Measurements from ENCODE around the gene MRFAP1L1.

GRCh38 chr4:6658209-6658595 lies 51.5 kb downstream of the MRFAP1L1 start:
- TF ChIP-seq MZF1 (tag by site-specific recombination; IDR thresholded peaks at IDR 0.05; ENCODE audit: borderline replicate concordance): no peak
- TF ChIP-seq PATZ1 (tag by site-specific recombination; IDR thresholded peaks at IDR 0.05): no peak
- TF ChIP-seq ZNF449 (tag by site-specific recombination; IDR thresholded peaks at IDR 0.05): no peak
- no peak for TF ChIP-seq PRDM10 (tag by site-specific recombination; IDR thresholded peaks at IDR 0.05)
- TF ChIP-seq CTCF (tag by site-specific recombination; IDR thresholded peaks at IDR 0.05): no peak
- TF ChIP-seq KLF17 (tag by site-specific recombination; IDR thresholded peaks at IDR 0.05): no peak
- TF ChIP-seq ZBTB8A (tag by site-specific recombination; IDR thresholded peaks at IDR 0.05): no peak
- no peak for TF ChIP-seq HOXA7 (CRISPR knock-in tag; IDR thresholded peaks at IDR 0.05; ENCODE audit: borderline replicate concordance)
- no peak for TF ChIP-seq ZNF416 (tag by site-specific recombination; IDR thresholded peaks at IDR 0.05)
- TF ChIP-seq ZBTB21 (tag by site-specific recombination; IDR thresholded peaks at IDR 0.05): no peak

Data from HEK293 (cell line).